GM08714 (cell line): Measurements from ENCODE around the gene MS4A6A.
"Not testable (repeated sequence)": the region's sequence is repeated elsewhere in the genome, so short reads cannot be mapped to it uniquely, and the experiment has no call there.

Source experiments
- H3K4me3 ChIP-seq: fragments of 200-500 bp; sonication (Bioruptor generic); 2 replicates; pipeline ENCODE4 v1.5.1; 2014; ENCODE audit warnings: mild to moderate bottlenecking, low read length, inconsistent platforms
- ZNF274 ChIP-seq: IDR thresholded peaks from 2 replicates; pipeline ENCODE4 v1.6.1; 2012; ENCODE audit warnings: mild to moderate bottlenecking, low read depth, low read length

MS4A6A gene

DNA sequence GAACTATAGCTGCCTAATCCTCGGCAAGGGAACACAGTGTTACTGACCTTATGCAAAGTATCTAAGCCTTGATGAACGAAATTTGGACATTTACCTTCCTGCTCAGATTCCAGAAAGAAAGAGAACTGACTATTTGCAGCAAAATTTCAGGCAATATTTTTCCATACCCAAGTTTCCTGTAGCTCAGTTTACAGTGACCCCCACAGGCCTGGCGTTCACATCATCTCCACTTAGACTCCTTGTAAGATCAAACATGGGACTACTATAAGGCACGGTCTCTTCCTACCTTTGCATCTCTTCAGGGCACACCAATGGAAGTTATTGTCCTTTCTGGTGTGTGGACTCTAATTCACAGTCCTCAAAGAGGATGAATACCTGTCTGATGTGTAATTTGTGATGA is 21.1 kb downstream of the MS4A6A start:
- no peak for TF ChIP-seq ZNF274
- no peak overlapping the region for H3K4me3 ChIP-seq

DNA sequence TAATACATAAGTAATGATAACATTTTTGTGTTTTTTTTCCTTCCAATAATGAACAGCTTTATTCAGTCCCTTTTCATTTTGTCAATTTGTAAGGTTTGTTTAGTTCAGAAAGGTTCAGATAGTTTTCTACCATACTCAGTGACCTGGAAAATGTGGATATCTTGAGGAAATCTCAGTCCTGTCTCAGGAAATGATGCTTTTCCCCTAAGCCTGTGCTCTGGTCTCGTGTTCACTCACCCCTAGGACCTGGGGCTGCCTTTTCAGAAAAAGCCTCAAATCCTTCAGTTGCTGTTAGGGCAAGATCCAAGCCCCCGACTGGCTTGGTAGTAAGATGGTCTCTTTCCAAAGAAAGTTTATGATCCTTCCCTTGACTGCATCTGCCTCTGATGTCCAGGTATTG is 21.8 kb downstream of the MS4A6A start:
- no peak overlapping the region for H3K4me3 ChIP-seq
- no peak for TF ChIP-seq ZNF274

DNA sequence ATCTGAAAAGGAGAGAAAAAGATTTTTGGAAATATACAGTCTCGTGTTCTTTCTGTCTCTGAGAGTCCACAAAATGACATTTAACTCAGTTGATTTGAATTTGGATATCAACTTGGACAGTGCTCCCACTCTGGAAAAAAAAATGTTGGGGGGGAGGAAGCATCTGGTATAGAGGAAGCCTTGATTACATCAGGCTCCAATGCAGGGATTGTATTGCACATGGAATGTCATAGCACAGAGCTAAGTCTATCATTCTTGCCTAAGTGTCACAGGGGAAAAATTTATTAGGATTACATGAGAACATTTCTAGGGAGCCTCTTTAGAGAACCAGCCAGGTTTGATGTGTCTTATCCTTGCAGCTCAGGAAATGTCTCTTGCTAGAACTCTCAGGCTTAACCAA is 23.0 kb downstream of the MS4A6A start:
- no peak for TF ChIP-seq ZNF274
- no peak overlapping the region for H3K4me3 ChIP-seq

DNA sequence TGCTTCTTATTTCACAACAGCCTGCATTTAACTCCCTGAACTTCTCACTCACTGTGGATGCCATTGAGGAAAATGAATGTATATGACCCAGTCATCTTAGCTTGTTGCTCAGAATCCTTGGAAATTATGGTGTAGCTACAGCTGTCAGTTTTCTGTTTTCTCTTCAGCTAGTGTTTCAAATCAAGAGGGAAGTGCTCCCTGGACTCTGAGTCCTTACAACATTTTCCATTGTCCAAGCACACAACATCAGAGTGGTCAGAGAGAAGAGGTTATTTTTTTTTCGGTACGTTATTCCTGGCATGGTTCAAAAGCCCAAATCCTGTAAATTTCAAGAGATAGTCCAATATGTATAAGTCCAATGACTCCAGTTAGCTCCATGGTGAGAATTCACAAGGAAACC is 23.6 kb downstream of the MS4A6A start:
- no peak overlapping the region for H3K4me3 ChIP-seq
- TF ChIP-seq ZNF274 = no peak

- H3K4me3 ChIP-seq = no peak overlapping the region
- no peak for TF ChIP-seq ZNF274
These were observed 24.2 kb downstream of the MS4A6A start for GRCh38 chr11:60158636-60159035.

GRCh38 chr11:60155931-60156330 is 27.0 kb downstream of the MS4A6A start:
- TF ChIP-seq ZNF274 = no peak
- H3K4me3 ChIP-seq = no peak overlapping the region

- H3K4me3 ChIP-seq = not testable (repeated sequence)
These were observed 30.2 kb downstream of the MS4A6A start for GRCh38 chr11:60152727-60153126.

DNA sequence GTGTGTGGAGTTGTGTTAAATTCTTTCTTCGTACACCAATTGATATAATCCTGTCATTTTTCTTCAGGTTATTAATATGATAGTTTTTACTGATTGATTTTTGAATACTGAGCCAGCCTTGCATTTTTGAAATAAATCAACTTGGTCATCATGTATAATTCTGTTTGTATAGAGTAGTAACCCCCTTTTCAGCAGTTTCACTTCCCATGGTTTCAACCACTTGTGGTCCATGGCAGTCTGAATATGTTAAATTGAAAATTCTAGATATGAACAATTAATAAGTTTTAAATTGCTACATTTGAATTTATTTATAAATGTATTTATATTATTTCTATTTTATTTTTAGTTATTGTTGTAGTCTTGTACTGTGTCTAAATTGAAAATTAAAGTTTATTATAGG is 32.6 kb downstream of the MS4A6A start:
- no peak overlapping the region for H3K4me3 ChIP-seq
- TF ChIP-seq ZNF274 = no peak

- no peak for TF ChIP-seq ZNF274
These were observed 37.2 kb downstream of the MS4A6A start for GRCh38 chr11:60145677-60146076.

DNA sequence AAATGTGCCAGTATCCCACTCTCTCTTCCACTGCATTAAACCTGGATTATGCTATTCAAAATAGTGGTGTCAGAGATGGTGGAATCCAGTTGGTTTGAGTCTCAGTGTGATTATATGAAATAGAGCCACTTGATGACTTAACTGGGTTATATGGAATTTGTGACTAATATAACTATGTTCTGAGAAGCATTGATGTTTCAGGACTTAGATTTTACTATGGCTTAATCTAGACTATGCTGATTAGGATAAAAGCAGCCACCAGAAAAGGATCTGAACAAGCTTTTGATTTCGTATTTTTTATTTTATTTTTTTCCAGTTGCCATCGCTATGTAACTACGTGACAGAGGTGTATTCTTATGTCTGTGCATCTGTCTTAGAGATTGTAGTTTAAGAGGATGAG is 39.1 kb downstream of the MS4A6A start:
- H3K4me3 ChIP-seq = no peak overlapping the region
- no peak for TF ChIP-seq ZNF274

More at GRCh38 chr11:60145677-60146076, 37.2 kb downstream of the MS4A6A start:
- no peak overlapping the region for H3K4me3 ChIP-seq

- TF ChIP-seq ZNF274 = no peak
These were observed 49.0 kb downstream of the MS4A6A start for GRCh38 chr11:60133917-60134316.

GRCh38 chr11:60131912-60132311 is 51.0 kb downstream of the MS4A6A start:
- no peak for TF ChIP-seq ZNF274

More at GRCh38 chr11:60133917-60134316, 49.0 kb downstream of the MS4A6A start:
- H3K4me3 ChIP-seq = no peak overlapping the region

GRCh38 chr11:60130496-60130895 is 52.4 kb downstream of the MS4A6A start:
- H3K4me3 ChIP-seq = no peak overlapping the region
- TF ChIP-seq ZNF274 = no peak

More at GRCh38 chr11:60131912-60132311, 51.0 kb downstream of the MS4A6A start:
- no peak overlapping the region for H3K4me3 ChIP-seq

DNA sequence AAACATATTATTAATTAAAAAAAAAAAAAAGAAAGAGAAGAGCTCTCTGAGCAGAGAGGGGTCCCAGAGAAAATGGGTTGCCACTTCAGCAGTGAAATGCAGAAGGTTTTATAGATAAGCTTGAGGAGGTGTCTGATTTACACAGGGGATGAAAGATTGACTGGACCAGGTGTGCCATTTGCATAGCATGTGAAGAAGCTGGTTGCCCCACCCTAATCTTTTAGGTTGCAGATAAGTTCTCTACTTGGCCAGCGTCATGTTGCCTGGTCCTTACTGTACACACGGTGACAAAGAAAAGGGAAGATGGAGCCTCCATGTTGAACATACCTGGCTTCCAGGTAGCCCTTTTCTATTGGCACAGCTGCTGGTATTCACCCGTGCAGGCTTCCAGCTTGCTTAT is 53.0 kb downstream of the MS4A6A start:
- no peak for TF ChIP-seq ZNF274
- no peak overlapping the region for H3K4me3 ChIP-seq

DNA sequence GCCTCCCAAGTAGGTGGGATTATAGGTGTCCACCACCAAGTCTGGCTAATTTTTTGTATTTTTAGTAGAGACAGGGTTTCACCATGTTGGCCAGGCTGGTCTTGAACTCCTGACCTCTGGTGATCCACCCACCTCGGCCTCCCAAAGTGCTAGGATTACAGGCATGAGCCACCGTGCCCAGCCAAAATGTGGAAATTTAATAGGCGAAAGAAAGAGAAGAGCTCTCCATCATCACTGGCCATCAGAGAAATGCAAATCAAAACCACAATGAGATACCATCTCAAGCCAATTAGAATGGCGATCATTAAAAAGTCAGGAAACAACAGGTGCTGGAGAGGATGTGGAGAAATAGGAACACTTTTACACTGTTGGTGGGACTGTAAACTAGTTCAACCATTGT is 54.0 kb downstream of the MS4A6A start:
- H3K4me3 ChIP-seq = not testable (repeated sequence)

- no peak overlapping the region for H3K4me3 ChIP-seq
- no peak for TF ChIP-seq ZNF274
These were observed 54.5 kb downstream of the MS4A6A start for GRCh38 chr11:60128376-60128775.
